ENCODE data around the gene VCL. TPM values are rescaled to one million over a fixed set of nuclear protein-coding genes. Genes with fewer than 3 reads are reported as not detected.

VCL gene
- total RNA-seq, 2 donors from 2014 or later = 97.2 to 285 TPM

DNA sequence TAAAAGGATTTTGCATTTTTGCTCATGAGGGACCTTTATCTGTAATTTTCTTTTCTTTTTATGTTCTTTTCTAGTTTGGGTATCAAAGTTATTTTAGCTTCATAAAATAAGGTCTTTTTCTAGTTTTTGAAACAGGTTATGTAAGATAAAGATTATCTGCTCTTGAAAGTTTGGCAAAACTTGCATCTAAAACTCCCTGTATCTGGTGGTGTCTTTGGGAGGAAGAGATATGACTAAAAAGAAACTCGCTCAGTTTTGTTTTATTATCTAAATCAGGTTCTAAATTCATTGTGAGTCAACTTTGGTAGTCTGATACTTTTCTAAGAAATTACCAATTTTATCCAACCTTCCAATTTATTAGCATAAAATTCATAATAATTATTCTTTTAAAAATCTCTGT, 55.1 kb downstream of the VCL start:
- intact Hi-C loops (cut with DNase I) = no loop called here

DNA sequence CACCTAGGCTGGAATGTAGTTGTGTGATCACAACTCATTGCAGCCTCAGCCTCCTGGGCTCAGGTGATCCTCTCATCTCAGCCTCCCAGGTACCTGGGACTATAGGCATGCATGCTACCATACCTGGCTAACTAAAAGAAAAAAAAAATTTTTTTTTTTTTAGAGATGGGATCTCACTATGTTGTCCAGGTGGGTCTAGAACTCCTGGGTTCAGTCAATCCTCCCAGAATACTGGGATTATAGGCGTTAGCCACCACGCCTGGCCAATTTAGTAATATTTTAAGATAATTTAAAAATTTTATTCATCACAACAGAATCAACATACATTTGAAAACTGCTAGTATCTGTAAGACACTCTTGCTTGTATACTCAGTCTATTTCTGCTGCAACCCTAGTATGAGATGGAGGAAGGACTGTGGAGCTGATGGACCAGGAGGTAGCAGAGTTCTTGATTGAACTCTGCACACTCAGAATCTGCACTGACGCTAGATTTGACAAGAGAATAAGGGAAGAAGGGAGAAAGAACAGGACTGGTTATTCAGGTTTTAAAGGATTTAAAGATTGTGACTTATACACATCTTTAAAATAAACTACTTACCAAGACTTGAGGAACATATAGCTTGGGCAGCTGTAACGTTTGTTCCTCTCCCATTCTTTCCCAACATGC, 57.6 kb downstream of the VCL start:
- WGBS = 70% methylated on average over 4 of the region's 4 CpGs
- Histone ChIP-seq H3K36me3 (no peaks in the 10 kb centered on the region), H3K4me3 (no peak overlapping the region), H3K4me1 (replicated peaks) (no peaks in the 10 kb centered on the region), H3K27me3 (replicated peaks; ENCODE audit: insufficient read depth) (no peaks in the 10 kb centered on the region), H3K9me3 (no peaks in the 10 kb centered on the region), H3K27ac (no peak overlapping the region)
- TF ChIP-seq POLR2AphosphoS5 (IDR thresholded peaks at IDR 0.05) = no peak
- TF ChIP-seq, protein P1, sequence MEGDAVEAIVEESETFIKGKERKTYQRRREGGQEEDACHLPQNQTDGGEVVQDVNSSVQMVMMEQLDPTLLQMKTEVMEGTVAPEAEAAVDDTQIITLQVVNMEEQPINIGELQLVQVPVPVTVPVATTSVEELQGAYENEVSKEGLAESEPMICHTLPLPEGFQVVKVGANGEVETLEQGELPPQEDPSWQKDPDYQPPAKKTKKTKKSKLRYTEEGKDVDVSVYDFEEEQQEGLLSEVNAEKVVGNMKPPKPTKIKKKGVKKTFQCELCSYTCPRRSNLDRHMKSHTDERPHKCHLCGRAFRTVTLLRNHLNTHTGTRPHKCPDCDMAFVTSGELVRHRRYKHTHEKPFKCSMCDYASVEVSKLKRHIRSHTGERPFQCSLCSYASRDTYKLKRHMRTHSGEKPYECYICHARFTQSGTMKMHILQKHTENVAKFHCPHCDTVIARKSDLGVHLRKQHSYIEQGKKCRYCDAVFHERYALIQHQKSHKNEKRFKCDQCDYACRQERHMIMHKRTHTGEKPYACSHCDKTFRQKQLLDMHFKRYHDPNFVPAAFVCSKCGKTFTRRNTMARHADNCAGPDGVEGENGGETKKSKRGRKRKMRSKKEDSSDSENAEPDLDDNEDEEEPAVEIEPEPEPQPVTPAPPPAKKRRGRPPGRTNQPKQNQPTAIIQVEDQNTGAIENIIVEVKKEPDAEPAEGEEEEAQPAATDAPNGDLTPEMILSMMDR (IDR thresholded peaks at IDR 0.05) = no peak
- no peak for TF ChIP-seq POLR2A (IDR thresholded peaks at IDR 0.05)
- no peak for DNase-seq (ENCODE audit: low spot score)
- intact Hi-C loops (cut with DNase I) = no loop called here

More for the DNA sequence above, 55.1 kb downstream of the VCL start:
- WGBS = 84% methylated on average over 1 of the region's 1 CpG
- Histone ChIP-seq H3K4me1 (replicated peaks) (no peaks in the 10 kb centered on the region), H3K27me3 (replicated peaks; ENCODE audit: insufficient read depth) (no peaks in the 10 kb centered on the region), H3K4me3 (no peak overlapping the region), H3K36me3 (no peaks in the 10 kb centered on the region), H3K9me3 (no peaks in the 10 kb centered on the region), H3K27ac (no peak overlapping the region)
- DNase-seq (ENCODE audit: low spot score) = no peak
- TF ChIP-seq, protein P1 (IDR thresholded peaks at IDR 0.05) = no peak
- TF ChIP-seq POLR2A (IDR thresholded peaks at IDR 0.05) (no peak), POLR2AphosphoS5 (IDR thresholded peaks at IDR 0.05) (no peak)

DNA sequence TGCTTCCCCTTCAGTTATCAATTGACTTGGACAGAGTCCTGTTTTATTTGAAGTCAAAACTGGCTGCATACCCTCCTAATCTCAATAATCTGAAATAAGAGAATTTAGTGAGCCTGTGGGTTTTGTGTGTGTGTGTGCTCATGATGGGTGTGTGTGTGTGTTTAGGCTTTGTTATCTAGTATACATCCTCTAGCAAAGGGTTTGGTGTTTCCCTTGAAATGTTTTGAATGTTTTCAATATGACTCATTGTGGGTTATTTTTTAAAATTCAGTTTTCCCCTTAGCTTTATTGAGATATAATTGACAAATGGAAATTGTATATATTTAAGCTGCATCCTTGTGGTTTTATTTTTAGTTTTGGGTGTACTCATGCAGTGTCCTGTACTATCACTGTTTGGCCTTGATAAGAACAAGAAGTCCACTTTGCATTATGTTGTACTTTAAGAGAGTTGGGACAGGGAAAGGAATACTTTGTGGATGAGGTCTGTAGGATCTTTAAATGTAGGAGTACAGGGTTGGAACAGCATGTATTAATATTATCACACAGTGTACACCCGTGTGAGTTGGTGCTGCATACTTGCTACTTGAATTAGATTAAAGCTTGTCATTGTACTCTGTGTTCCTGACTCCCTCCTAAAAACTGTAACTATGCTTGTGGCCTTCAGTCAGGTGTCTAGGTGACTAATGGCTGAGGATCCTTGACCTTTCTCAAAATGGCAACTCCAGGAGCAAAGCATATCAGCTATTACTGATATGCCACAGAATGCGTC, 58.3 kb downstream of the VCL start:
- Histone ChIP-seq H3K9me3 (no peaks in the 10 kb centered on the region), H3K27ac (peak overlapping the region in 1 of 2 donors; percentile 8), H3K4me1 (replicated peaks) (no peaks in the 10 kb centered on the region), H3K4me3 (no peak overlapping the region), H3K27me3 (replicated peaks; ENCODE audit: insufficient read depth) (no peaks in the 10 kb centered on the region), H3K36me3 (no peaks in the 10 kb centered on the region)
- intact Hi-C loops (cut with DNase I) = no loop called here
- TF ChIP-seq, protein P1 (IDR thresholded peaks at IDR 0.05) = no peak
- no peak for TF ChIP-seq POLR2AphosphoS5 (IDR thresholded peaks at IDR 0.05)
- TF ChIP-seq POLR2A (IDR thresholded peaks at IDR 0.05) = no peak
- 40% methylated on average over 2 of the region's 2 CpGs for WGBS
- DNase-seq (ENCODE audit: low spot score) = no peak

DNA sequence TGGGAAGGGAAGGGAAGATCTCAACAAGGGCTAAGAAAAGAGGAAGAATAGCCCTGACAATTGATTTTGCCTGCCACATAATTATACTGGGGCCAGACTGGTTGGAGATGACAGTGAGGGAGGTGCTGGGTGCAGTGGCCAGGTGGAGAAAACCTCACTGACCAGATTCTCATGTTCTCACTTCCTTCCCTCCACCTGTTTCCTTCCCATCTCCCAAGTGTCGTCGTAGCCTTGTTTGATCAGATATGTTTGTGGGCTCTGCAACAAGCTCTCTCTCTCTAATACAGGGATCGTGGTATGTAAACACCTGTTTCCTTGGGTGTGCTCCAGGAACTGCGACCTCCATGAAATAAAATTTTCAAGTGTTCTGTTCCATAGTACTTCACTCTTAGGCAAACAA, 60.2 kb downstream of the VCL start:
- no peaks in the 10 kb centered on the region for H3K36me3 ChIP-seq
- no peak overlapping the region for H3K4me3 ChIP-seq
- TF ChIP-seq POLR2AphosphoS5 (IDR thresholded peaks at IDR 0.05) (no peak), POLR2A (IDR thresholded peaks at IDR 0.05) (no peak)
- TF ChIP-seq, protein P1 (IDR thresholded peaks at IDR 0.05) = no peak
- intact Hi-C loops (cut with DNase I) = no loop called here
- no peaks in the 10 kb centered on the region for H3K4me1 ChIP-seq (replicated peaks)
- no peaks in the 10 kb centered on the region for H3K9me3 ChIP-seq
- H3K27ac ChIP-seq = no peak overlapping the region
- DNase-seq (ENCODE audit: low spot score) = no peak
- no peaks in the 10 kb centered on the region for H3K27me3 ChIP-seq (replicated peaks; ENCODE audit: insufficient read depth)
- 20% methylated on average over 4 of the region's 4 CpGs for WGBS
